ELF-1 (cell line): Measurements from ENCODE around the gene IGSF11.

Experiments
- DNase-seq: peaks from one replicate; pipeline ENCODE4 v3.0.0-alpha.2; 2016; ENCODE audit warnings: low read depth, low spot score

Gene IGSF11

DNA sequence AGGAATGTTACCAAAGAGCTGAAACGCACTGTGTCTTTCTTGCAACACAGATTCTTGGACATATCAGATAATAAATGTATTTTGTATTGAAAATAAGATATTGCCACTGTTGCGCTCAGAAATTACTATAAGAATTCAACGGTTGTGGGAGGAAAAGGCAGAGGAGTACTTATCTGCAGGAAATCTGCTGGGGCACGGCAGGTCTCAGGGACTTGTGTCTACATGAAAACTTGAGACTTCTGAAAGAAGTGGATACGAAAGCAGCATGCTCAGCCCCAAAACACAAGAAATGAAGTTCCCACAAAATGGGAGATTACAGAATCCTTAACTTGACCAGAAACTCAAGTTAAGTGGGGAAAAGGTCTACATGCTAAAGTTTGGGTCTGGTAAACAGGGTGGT is 86.5 kb downstream of the IGSF11 start:
- no peak for DNase-seq

DNA sequence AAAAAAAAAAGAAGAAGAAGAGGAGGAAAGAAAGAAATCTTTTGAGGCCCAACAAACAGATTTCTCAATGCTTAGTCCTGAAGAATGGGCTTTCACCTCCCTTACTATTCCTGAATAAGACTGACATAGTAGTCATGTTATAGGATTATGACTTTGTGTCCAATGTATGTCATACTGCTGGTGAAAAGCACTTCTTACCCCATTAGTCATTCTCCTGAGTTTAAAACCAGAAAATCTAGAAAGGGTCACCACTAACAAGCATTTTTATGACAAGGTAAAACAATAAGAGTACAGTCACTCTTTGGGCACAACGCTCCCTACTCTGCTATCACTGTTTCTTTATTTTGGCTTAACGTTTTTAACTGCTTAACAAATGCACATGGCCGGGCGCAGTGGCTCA is 88.2 kb downstream of the IGSF11 start:
- no peak for DNase-seq

DNA sequence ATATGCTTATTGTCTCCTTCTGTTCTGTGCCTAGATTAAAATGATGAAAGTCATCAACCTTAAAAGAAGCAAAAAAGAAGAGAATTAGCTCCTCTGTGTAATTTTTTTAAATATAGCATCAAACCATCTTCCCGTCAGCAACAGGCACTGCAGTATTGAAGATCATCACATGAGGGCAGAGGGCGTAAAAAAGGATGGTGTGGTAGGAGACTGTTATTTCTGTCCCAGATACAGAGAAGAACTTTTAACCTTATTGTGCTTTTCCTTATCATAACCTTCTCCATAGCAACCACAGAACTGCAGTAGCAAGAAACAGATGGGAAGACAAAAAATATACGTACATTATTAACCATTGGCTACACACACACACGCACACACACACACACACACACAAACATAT is 88.8 kb downstream of the IGSF11 start:
- DNase-seq, result no peak

DNA sequence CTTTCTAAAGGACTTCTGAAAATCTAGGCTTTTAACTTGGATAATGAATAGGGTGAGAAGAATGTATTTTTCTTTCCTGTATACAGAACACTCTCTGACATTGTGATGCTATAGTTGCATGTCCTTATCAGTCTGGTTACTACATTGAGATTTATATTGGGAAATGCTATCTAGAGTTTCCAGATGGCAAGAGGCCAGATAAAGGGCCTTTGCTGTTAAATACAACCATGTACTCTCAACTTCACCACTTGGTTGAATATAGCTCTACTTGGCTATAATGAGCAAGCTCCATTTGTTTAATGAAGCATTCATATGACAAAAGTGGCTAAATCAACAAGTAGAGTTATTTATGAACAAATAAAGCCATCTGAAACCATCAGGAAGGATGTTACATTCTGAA is 91.0 kb downstream of the IGSF11 start:
- no peak for DNase-seq

DNA sequence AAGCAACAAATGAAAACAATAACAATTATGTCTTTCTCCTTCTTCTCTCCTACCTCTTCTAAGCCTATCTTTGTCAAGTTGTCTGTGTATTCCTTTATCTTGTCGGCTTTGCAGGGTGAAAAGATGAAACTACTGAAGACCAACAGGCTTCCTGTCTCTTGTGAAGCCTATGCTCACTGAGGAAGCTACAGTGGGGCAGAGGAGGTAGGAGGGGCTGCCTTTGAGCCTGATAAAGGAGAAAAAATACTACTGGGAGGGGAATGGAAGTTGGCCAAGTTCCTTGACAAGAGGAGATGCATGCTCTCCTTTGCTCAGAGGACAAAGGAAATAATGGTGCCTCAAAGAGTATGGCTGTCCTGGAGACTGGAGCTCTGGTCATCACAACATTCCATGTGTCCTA is 92.0 kb downstream of the IGSF11 start:
- DNase-seq, result no peak

DNA sequence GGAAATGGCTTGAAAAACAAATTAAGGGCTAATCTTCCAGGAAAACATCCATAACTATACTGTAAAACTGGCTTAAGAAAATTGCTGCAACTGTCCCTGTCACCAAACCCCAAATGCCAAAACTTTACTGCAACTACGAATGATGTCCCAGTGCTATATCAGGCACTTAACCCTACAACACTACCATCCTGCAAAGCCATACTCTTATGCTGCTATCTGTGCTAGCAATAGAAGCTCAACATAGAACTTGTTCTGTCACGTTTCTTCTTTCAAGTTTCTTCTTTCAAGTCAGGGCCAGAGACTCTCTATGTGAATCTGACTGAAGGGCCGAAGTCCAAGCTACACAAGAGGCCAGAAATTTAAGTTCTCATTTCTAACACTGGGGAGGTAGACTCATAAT is 92.5 kb downstream of the IGSF11 start:
- no peak for DNase-seq

DNA sequence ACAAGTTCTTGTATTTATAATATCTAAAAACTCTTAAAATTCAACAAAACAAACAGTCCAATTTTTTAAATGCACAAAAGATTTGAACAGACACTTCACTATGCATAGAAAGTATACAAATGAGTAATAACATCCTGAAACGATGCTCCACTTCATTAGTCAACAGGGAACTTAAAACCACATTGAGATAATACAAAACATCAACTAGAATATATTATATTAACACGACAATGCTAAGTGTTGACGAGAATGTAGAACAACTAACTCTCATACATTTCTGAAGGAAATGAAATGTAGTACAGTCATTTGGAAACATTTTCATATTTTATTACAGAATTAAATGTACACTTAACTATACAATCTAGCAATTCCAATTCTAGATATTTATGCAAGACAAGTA is 93.4 kb downstream of the IGSF11 start:
- DNase-seq, result no peak

DNA sequence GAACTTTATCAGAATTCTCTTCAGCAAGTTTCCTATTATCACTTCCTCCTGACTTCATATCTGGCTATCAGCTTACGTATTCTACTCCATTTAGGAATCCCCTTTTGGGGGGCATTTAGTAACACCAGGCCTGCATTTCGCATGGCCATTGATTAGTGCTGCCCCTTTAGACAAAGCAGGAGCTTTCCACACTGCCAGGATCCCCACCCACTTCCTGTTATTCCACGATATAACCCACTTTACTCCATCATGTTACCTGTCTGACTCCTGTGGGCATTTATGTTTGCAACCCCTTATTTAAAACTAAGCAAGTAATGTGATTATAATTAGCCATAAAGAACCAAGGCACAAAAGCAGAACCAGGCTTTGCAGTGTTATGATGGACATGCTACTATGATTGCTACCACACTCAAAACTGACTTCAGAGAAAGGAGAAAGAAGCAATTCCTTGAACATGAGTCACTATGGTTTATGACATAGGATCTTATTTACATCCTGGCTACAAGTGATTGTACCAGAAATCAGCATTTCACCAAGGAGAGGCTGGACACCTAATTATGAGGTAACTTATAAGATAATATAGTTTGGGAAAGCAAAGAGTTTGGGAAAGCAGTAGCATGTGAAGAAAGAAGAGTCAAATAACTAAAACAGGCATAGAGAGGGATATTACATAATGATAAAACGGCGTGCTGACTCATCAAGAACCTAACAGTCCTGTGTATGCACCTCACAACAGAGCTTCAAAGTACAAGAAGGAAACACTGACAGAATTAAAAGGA is 96.3 kb downstream of the IGSF11 start:
- no peak for DNase-seq

DNA sequence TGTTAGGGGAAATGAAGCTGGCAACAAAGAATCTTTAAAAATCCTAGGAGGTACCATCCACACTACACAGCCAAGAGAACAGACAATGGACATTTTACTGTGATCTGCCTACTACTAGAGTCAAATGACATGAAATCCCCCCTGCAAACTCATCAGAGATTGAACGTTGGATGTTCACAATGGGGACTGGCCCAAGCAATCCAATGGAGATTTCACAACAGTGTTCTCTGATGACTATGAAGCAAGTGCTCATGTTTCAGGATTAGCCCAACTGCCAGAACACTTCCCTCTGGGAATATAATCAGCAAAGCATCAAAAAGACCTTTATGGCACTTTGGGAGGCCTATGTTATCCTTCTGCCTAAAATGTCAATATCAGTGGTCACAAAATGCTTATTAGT is 97.8 kb downstream of the IGSF11 start:
- no peak for DNase-seq

DNA sequence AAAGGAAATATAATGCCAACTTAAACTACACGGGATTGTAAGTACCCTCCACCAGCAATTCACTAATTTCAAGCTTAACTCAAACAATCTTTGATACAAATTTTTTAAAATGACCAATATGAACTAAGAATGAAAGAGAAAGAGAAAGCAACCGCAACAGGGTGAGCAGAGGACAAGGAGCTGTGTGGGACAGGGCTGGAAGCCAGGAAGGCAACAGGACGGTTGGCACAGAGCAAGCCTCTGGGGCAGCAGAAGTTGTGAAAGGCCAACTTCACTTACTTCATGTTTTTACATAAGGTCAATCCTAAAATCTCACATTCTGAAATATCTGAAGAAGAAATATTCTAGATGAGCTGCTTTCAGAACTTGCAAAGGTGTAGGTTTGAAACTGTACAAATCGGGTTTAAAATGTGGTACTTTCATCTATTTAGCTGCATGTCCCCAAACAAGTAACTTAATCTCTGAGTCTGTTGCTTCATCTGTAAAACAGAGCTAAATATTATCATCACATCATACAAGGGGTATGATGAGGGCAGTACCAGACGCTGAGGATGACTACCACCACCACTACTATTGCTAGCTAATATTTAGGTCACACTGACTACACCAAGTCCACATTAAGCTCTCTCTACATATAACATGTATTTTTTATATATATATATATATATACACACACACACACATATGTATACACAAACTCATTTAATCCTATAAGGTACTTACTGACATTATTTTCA is 101.7 kb downstream of the IGSF11 start:
- no peak for DNase-seq

DNA sequence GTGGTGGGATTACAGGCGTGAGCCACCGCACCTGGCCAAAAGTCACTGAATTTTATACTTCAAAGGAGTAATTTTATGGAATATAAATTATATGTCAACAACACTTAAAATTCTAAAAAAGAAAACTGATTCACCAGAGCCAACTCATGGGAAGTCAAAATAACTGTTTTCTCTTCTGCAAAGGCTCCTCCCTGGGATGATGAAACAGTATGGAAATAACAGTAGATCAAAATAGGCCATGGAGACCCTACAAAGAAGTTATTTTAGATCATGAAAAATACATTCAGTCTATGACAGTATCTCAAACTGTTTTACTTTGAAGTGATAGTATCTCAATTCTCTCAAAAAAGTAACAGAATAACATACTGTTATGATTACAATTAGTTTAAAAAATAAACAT is 102.7 kb downstream of the IGSF11 start:
- no peak for DNase-seq

DNA sequence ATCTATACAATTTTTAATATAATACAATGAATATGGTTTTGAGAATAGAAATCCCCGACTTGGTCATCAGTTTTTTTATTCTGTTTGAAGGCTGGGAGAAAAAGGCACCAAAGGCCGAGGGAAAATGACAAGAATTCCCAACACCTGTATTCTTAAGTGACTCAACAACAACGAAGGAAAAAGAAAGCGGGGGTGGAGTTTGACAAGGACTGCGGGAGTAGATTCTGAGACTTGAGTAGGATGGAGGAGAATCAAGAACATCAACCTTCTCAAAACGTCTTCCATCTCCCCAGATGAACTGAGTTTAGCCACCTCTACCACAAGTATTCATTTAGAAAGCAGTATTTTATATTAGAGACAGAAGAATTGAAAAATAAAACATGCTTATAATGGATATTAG is 107.2 kb downstream of the IGSF11 start:
- no peak for DNase-seq

DNA sequence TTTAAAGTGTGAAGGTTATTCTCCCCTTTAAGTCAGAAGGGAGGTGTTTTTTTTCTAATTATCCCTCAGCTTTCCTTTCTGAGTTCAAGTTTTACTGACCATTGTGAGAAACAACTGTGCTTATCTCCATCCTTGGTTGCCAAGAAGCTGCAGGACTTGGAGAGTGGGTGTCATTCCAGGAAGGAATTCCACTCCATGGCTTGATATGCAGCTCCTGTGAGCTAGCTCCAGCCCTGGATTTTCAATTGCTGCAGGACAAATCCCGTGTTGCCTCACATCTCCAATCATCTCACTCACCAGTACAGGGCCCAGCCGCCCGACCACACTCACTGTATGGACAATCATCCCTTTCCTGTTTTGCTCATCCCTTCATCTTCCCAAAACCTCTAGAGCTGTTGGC is 122.5 kb downstream of the IGSF11 start:
- no peak for DNase-seq

DNA sequence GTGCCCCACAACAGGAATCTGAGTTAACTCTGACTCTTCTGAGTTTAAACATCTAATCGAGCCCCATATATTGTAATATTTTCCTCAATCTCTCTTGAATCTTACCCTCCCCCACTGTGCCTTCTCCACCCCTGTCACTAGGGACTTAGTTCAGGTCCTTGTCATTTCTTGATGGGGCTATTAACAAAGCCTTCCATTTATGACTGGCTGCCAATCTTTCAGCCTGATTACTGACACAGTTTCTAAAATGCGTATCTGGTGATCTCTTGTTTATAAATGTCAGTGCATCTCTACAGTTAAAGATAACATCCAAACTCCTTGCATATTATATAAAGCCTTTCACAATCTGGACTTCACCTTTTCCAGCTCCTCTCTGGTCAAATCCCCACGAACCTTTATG is 124.3 kb downstream of the IGSF11 start:
- no peak for DNase-seq

DNA sequence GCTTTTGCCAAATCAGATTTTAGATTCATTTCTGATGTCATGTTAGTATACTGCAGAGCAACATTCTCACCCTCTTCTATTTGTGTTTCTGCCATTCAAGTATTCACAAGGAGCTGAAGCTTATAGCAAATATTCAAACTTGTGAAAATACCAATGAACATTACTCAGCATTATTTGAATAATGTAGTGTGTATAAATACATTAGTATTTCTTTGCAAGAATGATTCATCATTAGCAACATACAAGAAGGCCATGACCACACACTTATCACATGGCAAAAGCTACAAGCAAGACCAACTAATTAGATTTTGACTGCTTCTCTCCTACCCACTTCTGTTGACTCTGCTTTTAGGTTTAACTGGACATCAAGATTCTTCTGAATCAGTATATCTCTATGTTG is 124.9 kb downstream of the IGSF11 start:
- no peak for DNase-seq

DNA sequence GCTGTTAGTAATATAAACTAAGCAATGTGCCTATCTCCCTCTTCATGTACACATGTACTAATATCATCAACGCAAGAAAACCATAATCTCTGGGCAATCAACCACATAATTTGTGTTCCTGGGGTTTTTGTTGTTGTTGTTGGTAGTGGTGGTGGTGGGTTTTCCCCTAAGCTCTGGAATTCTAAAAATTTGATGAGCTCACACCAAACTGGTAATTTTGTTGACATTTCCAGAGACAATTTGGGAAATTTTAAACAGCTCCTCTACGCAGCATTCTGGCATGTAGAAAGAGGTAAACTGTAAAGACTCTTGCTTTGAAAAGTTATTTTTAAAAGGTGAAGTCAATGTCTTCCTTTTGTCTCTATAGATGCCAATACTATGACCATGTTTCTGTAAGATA is 126.7 kb downstream of the IGSF11 start:
- peak; percentile 21 for DNase-seq

DNA sequence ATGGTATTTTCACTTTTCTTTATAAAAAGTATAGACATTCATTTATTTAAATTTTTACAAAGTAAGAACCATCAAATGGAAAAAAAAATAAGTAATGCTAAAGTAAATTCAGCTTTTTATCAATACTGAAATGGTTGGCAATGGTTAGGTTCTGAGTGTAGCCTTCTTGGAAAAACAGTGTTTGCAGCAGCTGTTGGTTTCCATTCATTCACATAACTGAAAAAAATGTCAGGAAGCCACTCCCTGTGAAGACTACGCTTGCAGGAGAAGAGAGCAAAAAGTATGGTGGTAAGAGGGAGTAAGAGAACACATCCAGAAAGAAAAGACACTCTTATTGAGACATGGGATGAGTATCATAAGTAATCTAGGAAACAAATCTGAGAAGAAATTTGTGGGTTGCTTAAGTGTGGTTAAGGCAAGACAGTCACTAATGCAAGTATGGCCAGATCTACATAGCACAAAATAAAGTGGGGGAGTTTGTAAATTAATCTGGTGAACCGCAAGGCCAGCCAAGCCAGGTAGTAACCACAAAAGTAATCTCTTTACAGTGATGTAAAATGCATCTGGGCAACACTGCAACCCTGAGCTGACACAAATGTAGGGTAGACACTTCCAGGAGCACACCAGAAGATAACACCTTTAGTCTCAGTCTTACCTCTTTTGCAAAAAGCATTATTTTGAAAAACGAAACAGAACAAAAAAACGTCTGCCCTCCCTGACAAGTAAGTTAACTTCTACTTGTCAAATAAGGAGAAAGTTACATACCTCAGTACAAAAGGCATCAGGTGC is 133.7 kb downstream of the IGSF11 start:
- no peak for DNase-seq

DNA sequence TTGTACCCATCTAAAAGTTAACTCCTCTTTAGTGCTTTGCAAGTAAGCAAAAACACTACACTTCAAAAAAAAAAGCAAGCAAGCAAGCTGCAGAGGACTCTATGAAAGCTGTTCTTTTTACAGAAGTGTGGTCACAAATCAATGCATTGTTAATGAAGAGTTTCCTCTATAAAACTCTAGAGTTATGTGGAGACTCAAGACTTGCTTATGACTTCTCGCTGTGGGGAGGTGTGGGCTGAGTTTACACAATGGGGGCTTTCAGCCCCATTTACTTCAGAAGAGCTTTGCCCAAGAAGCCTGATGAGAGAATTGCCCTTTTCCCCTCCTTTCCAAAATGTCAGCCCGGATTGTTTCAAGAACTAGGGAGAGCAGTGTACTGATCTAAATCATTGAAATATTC is 144.4 kb downstream of the IGSF11 start:
- no peak for DNase-seq

DNA sequence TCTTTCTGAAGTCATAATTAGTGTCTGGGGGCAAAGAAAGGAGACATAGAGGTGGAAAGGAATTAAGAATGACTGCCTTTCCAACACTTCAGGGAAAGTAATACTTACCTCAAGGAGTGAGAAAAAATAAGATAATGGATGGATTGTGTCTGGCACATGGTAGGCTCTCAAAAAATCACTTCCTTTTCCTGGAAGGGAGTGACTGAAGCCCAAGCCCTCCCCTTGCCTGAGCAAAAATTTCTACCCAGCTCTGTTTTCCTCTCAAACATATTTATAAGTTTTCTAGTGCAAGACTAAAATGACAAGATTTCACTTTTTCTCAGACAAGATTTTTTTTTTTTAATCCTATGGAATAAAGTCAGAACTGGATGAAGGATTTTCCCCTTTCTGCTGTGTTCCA is 145.0 kb downstream of the IGSF11 start:
- DNase-seq, result no peak

DNA sequence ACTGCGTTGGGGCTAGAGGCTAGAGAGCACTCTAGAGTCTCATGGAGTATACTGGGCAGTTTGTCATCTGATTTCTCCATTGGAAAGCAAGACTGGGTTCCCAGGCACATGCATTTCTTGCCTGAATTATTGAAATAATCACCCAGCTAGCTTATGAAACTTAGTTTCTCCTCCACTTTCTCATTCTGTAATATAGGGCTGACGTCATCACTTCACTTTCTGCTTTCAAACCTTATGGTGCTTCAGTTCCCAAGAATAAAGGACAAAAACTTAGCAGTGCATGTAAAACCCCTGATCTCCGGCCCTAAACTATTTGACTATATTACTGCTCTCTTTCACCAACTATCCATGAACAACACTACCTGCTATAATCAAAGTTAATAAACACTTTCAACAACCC is 147.9 kb downstream of the IGSF11 start:
- no peak for DNase-seq

DNA sequence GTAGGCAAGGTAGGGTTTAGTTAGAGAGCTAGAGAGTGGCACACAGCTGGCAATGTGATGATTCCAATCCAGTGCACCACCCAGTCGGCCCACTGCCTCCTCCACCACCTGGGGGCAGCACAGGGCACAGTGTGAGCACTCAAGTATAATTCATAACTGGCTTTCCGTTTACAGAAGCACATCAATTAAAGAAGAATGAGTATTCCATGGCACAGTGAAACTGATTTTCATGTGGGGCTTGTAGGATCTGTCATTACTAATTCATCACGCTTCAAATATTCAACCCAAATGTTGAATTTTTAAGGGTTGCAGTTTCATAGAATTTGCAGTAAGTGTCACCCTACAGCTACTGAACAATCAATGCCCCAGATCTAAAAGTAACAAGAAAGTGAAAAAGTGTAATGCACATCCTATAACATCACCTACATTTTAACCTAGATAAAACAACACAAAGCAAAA is 149.9 kb downstream of the IGSF11 start:
- peak; percentile 48 for DNase-seq

DNA sequence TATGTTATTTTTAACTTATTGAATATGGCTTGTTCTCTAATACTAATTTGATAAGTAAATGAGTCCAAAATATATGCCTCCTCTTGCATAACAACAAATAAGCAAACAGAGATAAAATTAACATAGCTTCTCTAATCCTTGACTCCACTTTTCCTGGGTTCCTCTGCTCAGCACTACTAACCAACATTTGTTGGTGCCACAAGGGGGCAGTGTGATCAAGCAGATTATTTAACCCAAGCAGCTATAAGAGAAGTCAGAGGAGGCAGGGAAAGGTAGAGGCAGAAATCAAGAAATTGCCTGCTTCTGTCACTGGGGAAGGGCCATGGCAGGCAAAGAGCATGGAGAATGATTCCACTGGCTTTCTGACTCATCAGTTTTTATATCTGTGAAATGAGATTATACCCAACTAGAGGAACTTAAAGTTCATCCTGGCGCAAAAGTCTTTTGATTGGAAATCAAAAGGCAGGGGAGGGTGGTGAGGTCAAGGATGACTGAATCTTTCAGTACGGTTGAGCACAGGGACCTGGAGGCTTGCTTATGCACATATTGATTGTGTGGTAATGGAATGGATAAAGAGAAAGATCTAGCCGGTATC is 152.2 kb downstream of the IGSF11 start:
- peak; percentile 73 for DNase-seq
